Measurements from ENCODE around the gene ABCB8.
"Not testable (repeated sequence)": the region's sequence is repeated elsewhere in the genome, so short reads cannot be mapped to it uniquely, and the experiment has no call there.

ABCB8 gene

GRCh38 chr7:151038951-151039849 lies 10.9 kb downstream of the ABCB8 start:
- DNase-seq: peak; percentile 35

GRCh38 chr7:151039850-151040548 lies 11.7 kb downstream of the ABCB8 start:
- DNase-seq: no peak

GRCh38 chr7:151040616-151041375 lies 12.5 kb downstream of the ABCB8 start:
- no peak for DNase-seq

- not testable (repeated sequence) for DNase-seq
Measured at GRCh38 chr7:151043449-151043848, 15.2 kb downstream of the ABCB8 start.

GRCh38 chr7:151043959-151044358 lies 15.7 kb downstream of the ABCB8 start:
- DNase-seq: no peak

- DNase-seq: no peak
Measured at GRCh38 chr7:151045262-151045661, 17.0 kb downstream of the ABCB8 start.

- no peak for DNase-seq
Measured at GRCh38 chr7:151045967-151046366, 17.7 kb downstream of the ABCB8 start.

- DNase-seq: no peak
Measured at GRCh38 chr7:151046603-151047573, 18.6 kb downstream of the ABCB8 start.

- no peak for DNase-seq
Measured at GRCh38 chr7:151047976-151048815, 19.9 kb downstream of the ABCB8 start, which contains the start of gene ASIC3. Gene ASIC3, plus strand, starts transcription at chr7:151048531. Its CDS starts 355 bp downstream, at chr7:151048886.

GRCh38 chr7:151048911-151049463 lies 20.7 kb downstream of the ABCB8 start:
- DNase-seq: no peak

GRCh38 chr7:151051108-151051507 lies 22.9 kb downstream of the ABCB8 start:
- DNase-seq: peak; percentile 29

- no peak for DNase-seq
Measured at GRCh38 chr7:151053096-151053495, 24.8 kb downstream of the ABCB8 start.

- DNase-seq: no peak
Measured at GRCh38 chr7:151053751-151054150, 25.5 kb downstream of the ABCB8 start.

- DNase-seq: no peak
Measured at GRCh38 chr7:151056283-151056665, 28.0 kb downstream of the ABCB8 start.

- no peak for DNase-seq
Measured at GRCh38 chr7:151056666-151057505, 28.6 kb downstream of the ABCB8 start.

GRCh38 chr7:151057506-151057988 lies 29.3 kb downstream of the ABCB8 start, which contains the start of gene CDK5:
Gene CDK5, minus strand, starts transcription at chr7:151057897. Its CDS starts 49 bp downstream, at chr7:151057848.
- DNase-seq: peak; percentile 20

GRCh38 chr7:151057989-151058780 lies 29.9 kb downstream of the ABCB8 start:
- peak; percentile 96 for DNase-seq

GRCh38 chr7:151058781-151059366 lies 30.6 kb downstream of the ABCB8 start:
- DNase-seq: no peak

Measured in activated gamma-delta T cell treated with Interleukin-2 at 50 U/mL for 16 hours (primary cell).